HepG2 (cell line): ENCODE data around the gene ACAA2. TPM values are rescaled to one million over a fixed set of nuclear protein-coding genes. Genes with fewer than 3 reads are reported as not detected.

Source experiments
- ATAC-seq: fragments of 200-7000 bp; cut with Tn5 transposase; 3 replicates; pipeline ENCODE4 v1.9.1; 2020; ENCODE audit warnings: mild to moderate bottlenecking, moderate library complexity
- BruUV-seq: library from RNA; stranded (reverse); fragments of 400-500 nt; replicated peaks from 2 replicates; lab custom pipeline; 2021; lab: Mats Ljungman, UMichigan
- CTCF ChIA-PET: fragments of 300-600 bp; formaldehyde crosslinking; extraction: SDS; loops from one replicate; lab custom pipeline; 2021; ENCODE audit warnings: low total read pairs, inconsistent platforms, low intra/inter-chr PET ratio; lab: Yijun Ruan, JAX
- POLR2A ChIA-PET: fragments of 350-600 bp; sonication (Branson Sonifier 250); formaldehyde crosslinking; loops from one replicate; lab custom pipeline; 2020; ENCODE audit warnings: antibody characterized with exemption, inconsistent platforms; lab: Yijun Ruan, JAX
- DNase-seq: peaks from one replicate; pipeline ENCODE4 v3.0.0-alpha.2; 2015; ENCODE audit warnings: low spot score
- FAIRE-seq: peaks from 3 replicates; lab custom pipeline; 2011; peaks lifted over from hg19 to GRCh38; lab: Jason Lieb, UNC
- H2AFZ ChIP-seq: one replicate; pipeline ENCODE4 v1.6.1; 2011; ENCODE audit warnings: low read length, inconsistent platforms
- H3K27ac ChIP-seq: fragments of 300-600 bp; 3 replicates; pipeline ENCODE4 v1.8.0; 2011; ENCODE audit warnings: mixed run types, mild to moderate bottlenecking, mixed read lengths, low read length, inconsistent platforms; ENCODE audit not compliant: insufficient read depth; ENCODE audit errors: extremely low read length
- H3K27me3 ChIP-seq, 2 experiments: fragments of 200-600 bp in 1 of 2; 2 replicates in 1 of 2; 3 replicates in 1 of 2; pipeline versions ENCODE4 v1.6.0 to v1.8.0; 2011; ENCODE audit warnings: low read length in 2 of 2, mild to moderate bottlenecking in 2 of 2, moderate library complexity in 2 of 2, inconsistent platforms in 1 of 2; ENCODE audit not compliant: insufficient read depth in 2 of 2, control insufficient read depth in 1 of 2
- H3K36me3 ChIP-seq, 2 experiments: fragments of 200-600 bp in 1 of 2; replicated peaks in 1 of 2; 2 replicates in 1 of 2; 3 replicates in 1 of 2; pipeline versions ENCODE4 v1.5.1 to v1.8.0; 2011; ENCODE audit warnings: low read length in 2 of 2, inconsistent platforms in 1 of 2; ENCODE audit not compliant: insufficient read depth in 2 of 2, control insufficient read depth in 1 of 2
- H3K4me1 ChIP-seq: 2 replicates; pipeline ENCODE4 v1.5.1; 2012; ENCODE audit warnings: low read length, inconsistent platforms; ENCODE audit not compliant: insufficient read depth
- H3K4me2 ChIP-seq: 2 replicates; pipeline ENCODE4 v1.6.0; 2011; ENCODE audit warnings: low read depth, low read length, inconsistent platforms
- H3K4me3 ChIP-seq, 3 experiments: fragments of 200-600 bp in 1 of 3; sonication (generic), shearing (Covaris generic) in 1 of 3; replicated peaks in 1 of 3; 2 replicates each; pipeline ENCODE4 v1.5.1; 2011 to 2016; ENCODE audit warnings: low read length in 3 of 3, inconsistent platforms in 2 of 3, low read depth in 2 of 3, mild to moderate bottlenecking in 2 of 3, control low read depth in 1 of 3, mixed read lengths in 1 of 3; ENCODE audit not compliant: insufficient read depth in 1 of 3
- H3K79me2 ChIP-seq: one replicate; pipeline ENCODE4 v1.6.1; 2011; ENCODE audit warnings: low read length, inconsistent platforms; ENCODE audit not compliant: insufficient read depth
- H3K9ac ChIP-seq: 2 replicates; pipeline ENCODE4 v1.6.0; 2011; ENCODE audit warnings: mild to moderate bottlenecking, low read depth, low read length, inconsistent platforms; ENCODE audit not compliant: insufficient read depth
- H3K9me3 ChIP-seq: 2 replicates; pipeline ENCODE4 v1.5.1; 2012; ENCODE audit warnings: mild to moderate bottlenecking, low read length
- H4K20me1 ChIP-seq: 2 replicates; pipeline ENCODE4 v1.6.0; 2011; ENCODE audit warnings: inconsistent platforms, mild to moderate bottlenecking, low read length, moderate library complexity; ENCODE audit not compliant: insufficient read depth
- ETV5 ChIP-seq: IDR thresholded peaks from 2 replicates; pipeline ENCODE4 v1.6.1; 2018; ENCODE audit warnings: missing biosample characterization, missing genetic modification reagents, inconsistent platforms, borderline replicate concordance
- NR1H2 ChIP-seq: sonication (generic); formaldehyde crosslinking; IDR thresholded peaks from 2 replicates; pipeline ENCODE4 v1.8.1; 2022; ENCODE audit warnings: low read depth, missing genetic modification reagents, borderline replicate concordance
- ZNF563 ChIP-seq: sonication (generic); formaldehyde crosslinking; IDR thresholded peaks from 2 replicates; pipeline ENCODE4 v1.8.0; 2022; ENCODE audit warnings: mild to moderate bottlenecking, moderate library complexity, missing genetic modification reagents
- ZNF781 ChIP-seq: sonication (generic); formaldehyde crosslinking; IDR thresholded peaks from 2 replicates; pipeline ENCODE4 v1.5.1; 2020; ENCODE audit warnings: borderline replicate concordance, mild to moderate bottlenecking, missing genetic modification reagents; ENCODE audit errors: not compliant biosample characterization
- WGBS: methylation state at CpG from one replicate; pipeline ENCODE4 v1.1.6; 2017; ENCODE audit warnings: low lambda C conversion rate; 5-methylcytosine and 5-hydroxymethylcytosine counted together
- in situ Hi-C: cut with HindIII; loops from 2 replicates; pipeline ENCODE4 v1.10.0; 2017; ENCODE audit warnings: low pct_unique_long_range_greater_than_20kb; ENCODE audit not compliant: extremely low pct_ligation_motif_present
- intact Hi-C: fragments of 100-400 bp; cut with micrococcal nuclease; formaldehyde crosslinking; loops from one replicate; pipeline ENCODE4 v1.10.0; 2022; ENCODE audit not compliant: unreplicated experiment
- polyA plus RNA-seq, 8 experiments: library from polyadenylated mRNA; depleted of rRNA in 3 of 8; stranded (reverse) in 7 of 8; unstranded in 1 of 8; fragments of >200 nt; fragmentation: Illumina TruSeq in 4 of 8; extraction: Trizol in 4 of 8; gene quantifications; 2 replicates each; pipeline versions ENCODE4 v1.2.1 to v1.2.3, GENCODE V29; 2011 to 2016; ENCODE audit warnings: low read depth in 4 of 8, missing spikeins in 1 of 8, mixed read lengths in 1 of 8; ENCODE audit not compliant: insufficient read depth in 1 of 8
- total RNA-seq, 5 experiments: library from RNA; depleted of rRNA; stranded (reverse); fragments of >200 nt; fragmentation: Illumina TruSeq; extraction: Trizol; gene quantifications; 2 replicates each; pipeline ENCODE4 v1.2.3, GENCODE V29; 2016; ENCODE audit warnings: low read depth in 1 of 5
- TF ChIP-seq, protein P1 (sequence below): sonication (generic); formaldehyde crosslinking; IDR thresholded peaks from 2 replicates; pipeline ENCODE4 v1.4.0; 2020; ENCODE audit warnings: mild to moderate bottlenecking, missing genetic modification reagents
- TF ChIP-seq, protein P2 (sequence below): IDR thresholded peaks from 2 replicates; pipeline ENCODE4 v1.6.1; 2016
- TF ChIP-seq, protein P3 (sequence below): sonication (generic); formaldehyde crosslinking; IDR thresholded peaks from 2 replicates; pipeline ENCODE4 v1.4.0; 2020; ENCODE audit warnings: missing genetic modification reagents, borderline replicate concordance

ACAA2 gene
- total and polyA plus RNA-seq, 2 of the 13 experiments (the other 11 are each of a cell fraction or from before 2014, with no cell fraction given), result 51.6 to 182 TPM

DNA sequence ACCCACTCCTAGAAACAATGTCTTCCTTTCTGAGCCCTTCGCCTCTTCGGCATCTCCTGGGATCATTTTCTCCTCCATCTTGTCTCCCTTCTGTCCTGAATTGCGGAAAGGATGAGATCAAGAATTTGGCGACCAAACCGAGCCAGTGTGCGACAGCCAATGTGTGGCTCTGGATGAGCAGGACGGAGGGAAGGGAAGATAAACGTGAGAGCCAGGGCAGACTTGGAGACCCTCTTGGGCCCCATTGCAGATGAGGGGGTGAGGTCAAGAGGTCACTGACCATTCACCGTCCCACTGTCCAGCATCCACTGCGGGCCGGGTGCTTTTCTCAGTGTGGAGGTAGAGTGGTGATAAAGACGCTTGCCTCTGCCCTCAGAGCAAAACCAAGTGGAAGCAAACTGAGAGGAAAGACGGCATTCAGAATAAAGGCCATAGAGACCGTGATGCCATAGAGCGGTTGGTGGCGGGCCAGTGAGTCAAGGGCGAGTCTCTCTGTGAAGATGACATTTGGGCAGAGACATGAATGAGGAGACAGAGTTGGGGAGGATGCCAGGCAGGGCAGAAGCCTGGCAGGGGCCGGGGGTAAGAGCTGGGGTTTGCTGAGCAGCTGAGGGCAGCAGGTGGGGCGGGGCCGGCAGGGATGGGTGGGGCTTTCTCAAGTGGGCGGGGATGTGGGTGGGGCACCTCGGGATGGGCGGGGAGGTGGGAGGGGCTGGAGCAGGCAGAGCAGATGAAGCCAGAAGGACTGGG, 55.6 kb downstream of the ACAA2 start:
- ATAC-seq, result no peak
- peaks cover 15% of the 10 kb centered on the region for H3K4me1 ChIP-seq
- no peak overlapping the region for H3K27ac ChIP-seq
- TF ChIP-seq, protein P1, sequence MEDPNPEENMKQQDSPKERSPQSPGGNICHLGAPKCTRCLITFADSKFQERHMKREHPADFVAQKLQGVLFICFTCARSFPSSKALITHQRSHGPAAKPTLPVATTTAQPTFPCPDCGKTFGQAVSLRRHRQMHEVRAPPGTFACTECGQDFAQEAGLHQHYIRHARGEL (CRISPR knock-in tag), result no peak
- TF ChIP-seq ETV5 (no peak), ZNF563 (no peak), ZNF781 (CRISPR knock-in tag) (no peak), NR1H2 (no peak)
- TF ChIP-seq, protein P2, sequence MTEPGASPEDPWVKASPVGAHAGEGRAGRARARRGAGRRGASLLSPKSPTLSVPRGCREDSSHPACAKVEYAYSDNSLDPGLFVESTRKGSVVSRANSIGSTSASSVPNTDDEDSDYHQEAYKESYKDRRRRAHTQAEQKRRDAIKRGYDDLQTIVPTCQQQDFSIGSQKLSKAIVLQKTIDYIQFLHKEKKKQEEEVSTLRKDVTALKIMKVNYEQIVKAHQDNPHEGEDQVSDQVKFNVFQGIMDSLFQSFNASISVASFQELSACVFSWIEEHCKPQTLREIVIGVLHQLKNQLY (CRISPR knock-in tag), result no peak
- TF ChIP-seq, protein P3, sequence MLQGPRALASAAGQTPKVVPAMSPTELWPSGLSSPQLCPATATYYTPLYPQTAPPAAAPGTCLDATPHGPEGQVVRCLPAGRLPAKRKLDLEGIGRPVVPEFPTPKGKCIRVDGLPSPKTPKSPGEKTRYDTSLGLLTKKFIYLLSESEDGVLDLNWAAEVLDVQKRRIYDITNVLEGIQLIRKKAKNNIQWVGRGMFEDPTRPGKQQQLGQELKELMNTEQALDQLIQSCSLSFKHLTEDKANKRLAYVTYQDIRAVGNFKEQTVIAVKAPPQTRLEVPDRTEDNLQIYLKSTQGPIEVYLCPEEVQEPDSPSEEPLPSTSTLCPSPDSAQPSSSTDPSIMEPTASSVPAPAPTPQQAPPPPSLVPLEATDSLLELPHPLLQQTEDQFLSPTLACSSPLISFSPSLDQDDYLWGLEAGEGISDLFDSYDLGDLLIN (CRISPR knock-in tag), result no peak
- intact Hi-C loops, result no loop called here
- H4K20me1 ChIP-seq, result no peaks in the 10 kb centered on the region
- BruUV-seq, result no TSS peak
- H3K79me2 ChIP-seq, result no peaks in the 10 kb centered on the region
- H3K27me3 ChIP-seq, result peaks cover 1 to 7% of the 10 kb centered on the region in 2 experiments; a peak in 4 of 5 replicates
- WGBS, result 70% methylated on average over 23 of the region's 23 CpGs
- H3K9ac ChIP-seq, result no peak overlapping the region
- FAIRE-seq, result no peak
- CTCF ChIA-PET, result no interaction called here
- H3K9me3 ChIP-seq, result no peaks in the 10 kb centered on the region
- POLR2A ChIA-PET, result no interaction called here
- no peak overlapping the region for H3K4me3 ChIP-seq
- H2AFZ ChIP-seq, result no peak overlapping the region
- in situ Hi-C loops, result no loop called here
- H3K36me3 ChIP-seq, result no peaks in the 10 kb centered on the region
- peak overlapping the region; percentile 18 for H3K4me2 ChIP-seq
- no peak for DNase-seq
